SW480 (cell line): ENCODE results near the gene NHERF1.

ENCODE experiments used
- DNase-seq: peaks from one replicate; pipeline ENCODE4 v3.0.0-alpha.2; 2016; ENCODE audit warnings: low spot score

NHERF1 gene

DNA sequence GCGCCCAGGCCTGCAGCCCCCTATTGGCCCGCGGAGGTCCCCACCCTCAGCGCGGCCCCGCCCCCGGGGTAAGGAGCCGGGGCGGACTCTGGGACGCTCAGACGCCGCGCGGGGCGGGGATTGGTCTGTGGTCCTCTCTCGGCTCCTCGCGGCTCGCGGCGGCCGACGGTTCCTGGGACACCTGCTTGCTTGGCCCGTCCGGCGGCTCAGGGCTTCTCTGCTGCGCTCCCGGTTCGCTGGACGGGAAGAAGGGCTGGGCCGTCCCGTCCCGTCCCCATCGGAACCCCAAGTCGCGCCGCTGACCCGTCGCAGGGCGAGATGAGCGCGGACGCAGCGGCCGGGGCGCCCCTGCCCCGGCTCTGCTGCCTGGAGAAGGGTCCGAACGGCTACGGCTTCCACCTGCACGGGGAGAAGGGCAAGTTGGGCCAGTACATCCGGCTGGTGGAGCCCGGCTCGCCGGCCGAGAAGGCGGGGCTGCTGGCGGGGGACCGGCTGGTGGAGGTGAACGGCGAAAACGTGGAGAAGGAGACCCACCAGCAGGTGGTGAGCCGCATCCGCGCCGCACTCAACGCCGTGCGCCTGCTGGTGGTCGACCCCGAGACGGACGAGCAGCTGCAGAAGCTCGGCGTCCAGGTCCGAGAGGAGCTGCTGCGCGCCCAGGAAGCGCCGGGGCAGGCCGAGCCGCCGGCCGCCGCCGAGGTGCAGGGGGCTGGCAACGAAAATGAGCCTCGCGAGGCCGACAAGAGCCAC, at the start of gene NHERF1:
TSS of gene NHERF1 (plus strand) at position 100 of the 750 bp plus-strand sequence. CDS start at position 319, 219 bp downstream.
- DNase-seq = peak; percentile 93

GRCh38 chr17:74699236-74699635, 49.2 kb upstream of the NHERF1 start:
- no peak for DNase-seq

GRCh38 chr17:74702116-74702871, 46.1 kb upstream of the NHERF1 start:
- DNase-seq = no peak

DNA sequence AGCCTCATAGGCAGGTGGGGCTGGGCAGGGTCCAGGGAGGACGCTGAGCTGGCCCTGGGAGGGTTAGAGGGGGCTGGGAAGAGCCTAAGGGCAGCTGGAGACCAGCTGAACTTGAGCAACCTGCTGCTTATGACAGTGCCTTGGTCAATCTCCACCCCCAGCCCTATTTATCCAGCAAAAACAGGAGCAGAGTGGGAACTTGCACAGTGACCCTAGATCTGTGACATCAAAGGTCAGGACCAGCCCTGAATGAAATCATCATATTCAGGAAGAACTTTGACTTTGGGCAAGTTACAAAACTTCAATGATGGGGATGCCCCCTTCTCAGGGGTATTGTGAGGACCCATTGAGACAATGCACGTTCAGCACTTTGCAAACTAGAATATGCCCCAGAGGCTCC, 45.1 kb upstream of the NHERF1 start:
- no peak for DNase-seq

- DNase-seq = no peak
Observed at GRCh38 chr17:74704544-74704943, 43.9 kb upstream of the NHERF1 start.

DNA sequence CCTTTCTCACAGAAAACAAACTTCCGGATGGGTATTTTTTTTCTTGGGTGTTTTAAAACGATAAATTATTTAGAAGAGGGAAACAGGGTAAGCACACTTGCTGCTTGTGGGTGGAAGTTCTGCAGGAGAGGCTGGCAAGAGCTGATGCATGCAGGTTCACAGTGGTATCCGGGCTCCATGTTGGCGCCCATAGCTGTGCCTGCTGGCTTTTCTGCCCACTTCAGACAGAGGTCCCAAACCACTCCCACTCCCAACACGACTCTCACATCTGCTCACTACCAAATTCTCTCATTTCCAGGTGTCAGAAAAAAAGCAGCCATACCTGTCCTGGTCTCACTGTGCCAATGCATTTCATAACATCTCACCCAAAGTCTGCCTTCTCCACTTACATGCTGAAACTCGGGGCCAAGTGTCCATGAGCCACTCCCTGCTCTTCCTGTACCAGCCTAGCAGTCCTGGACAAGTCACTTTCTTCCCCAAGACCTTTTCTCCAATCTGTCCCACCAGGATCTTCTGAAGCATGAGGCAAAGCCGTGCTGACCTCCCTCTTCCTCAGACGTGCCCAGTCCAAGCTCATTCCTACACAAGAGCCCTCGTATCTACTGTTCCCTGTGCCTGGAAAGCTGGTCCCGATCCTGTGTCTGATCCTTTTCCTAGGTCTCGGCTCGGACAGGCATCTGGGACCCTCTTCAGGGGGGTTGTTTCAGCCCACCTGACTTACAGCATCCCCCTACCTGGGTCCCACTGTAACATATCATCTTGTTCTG, 37.2 kb upstream of the NHERF1 start:
- DNase-seq = no peak

- no peak for DNase-seq
Observed at GRCh38 chr17:74712301-74712700, 36.1 kb upstream of the NHERF1 start.

GRCh38 chr17:74712756-74713155, 35.7 kb upstream of the NHERF1 start, which contains the start of gene CD300LF:
CD300LF (minus strand) TSS chr17:74712923; CDS start chr17:74712866, 57 bp downstream.
- DNase-seq = no peak

- no peak for DNase-seq
Observed at GRCh38 chr17:74713171-74713755, 35.2 kb upstream of the NHERF1 start.

DNA sequence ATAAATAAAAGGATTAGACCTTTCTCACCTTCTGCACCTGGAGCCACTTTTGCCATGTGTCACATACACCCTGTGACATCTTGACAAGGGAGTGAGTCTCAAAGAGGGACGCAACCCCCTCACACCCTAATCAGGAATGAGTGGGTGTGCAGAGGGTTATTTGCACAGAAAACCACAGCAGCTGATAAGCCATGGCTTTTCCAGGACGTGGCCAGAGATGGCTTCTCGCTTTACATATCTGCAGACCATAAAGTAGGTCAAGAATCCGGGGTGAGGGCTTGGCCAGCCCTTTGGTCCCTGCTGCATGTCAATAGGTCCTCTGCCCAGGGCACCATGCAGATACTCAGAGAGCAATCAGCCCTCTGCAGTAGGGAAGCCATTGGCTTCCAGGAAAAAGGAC, 33.3 kb upstream of the NHERF1 start:
- DNase-seq = peak; percentile 71

DNA sequence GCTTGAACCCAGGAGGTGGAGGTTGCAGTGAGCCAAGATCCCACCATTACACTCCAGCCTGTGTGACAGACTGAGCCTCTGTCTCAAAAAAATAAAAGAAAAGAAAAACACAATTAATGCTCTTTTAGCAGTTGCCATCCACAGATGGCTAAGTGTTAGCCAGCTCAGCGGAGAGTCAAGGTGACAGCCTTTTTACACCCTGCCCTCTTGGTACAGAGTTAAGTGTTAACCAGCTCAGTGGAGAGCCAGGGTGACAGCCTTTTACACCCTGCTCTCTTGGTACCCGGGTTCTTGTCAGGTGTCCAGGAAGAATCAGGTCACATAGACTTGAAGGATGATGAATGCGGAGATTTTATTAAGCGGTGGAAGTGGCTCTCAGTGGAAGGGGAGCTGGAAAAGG, 27.9 kb upstream of the NHERF1 start:
- no peak for DNase-seq

DNA sequence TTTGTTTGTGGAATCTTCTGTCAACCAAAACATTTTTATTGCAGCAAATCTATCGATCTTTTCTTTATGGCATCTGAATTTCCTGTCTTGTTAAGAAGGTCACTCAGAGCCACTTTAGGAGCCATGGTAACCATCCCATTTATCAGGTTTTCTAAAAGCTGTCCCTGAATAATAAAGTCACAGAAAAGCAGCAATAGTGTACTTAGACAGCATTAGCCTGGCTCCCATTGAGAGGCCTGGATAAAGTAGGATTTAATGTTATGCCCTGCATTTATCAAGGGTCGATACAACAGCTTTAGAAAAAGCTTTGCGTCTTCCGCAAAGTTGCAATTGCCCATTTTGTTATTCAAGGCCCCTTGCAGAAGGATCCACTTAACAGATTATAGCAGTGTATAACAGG, 25.6 kb upstream of the NHERF1 start:
- DNase-seq = no peak

GRCh38 chr17:74723891-74724290, 24.5 kb upstream of the NHERF1 start:
- no peak for DNase-seq

- no peak for DNase-seq
Observed at GRCh38 chr17:74725111-74725510, 23.3 kb upstream of the NHERF1 start.

DNA sequence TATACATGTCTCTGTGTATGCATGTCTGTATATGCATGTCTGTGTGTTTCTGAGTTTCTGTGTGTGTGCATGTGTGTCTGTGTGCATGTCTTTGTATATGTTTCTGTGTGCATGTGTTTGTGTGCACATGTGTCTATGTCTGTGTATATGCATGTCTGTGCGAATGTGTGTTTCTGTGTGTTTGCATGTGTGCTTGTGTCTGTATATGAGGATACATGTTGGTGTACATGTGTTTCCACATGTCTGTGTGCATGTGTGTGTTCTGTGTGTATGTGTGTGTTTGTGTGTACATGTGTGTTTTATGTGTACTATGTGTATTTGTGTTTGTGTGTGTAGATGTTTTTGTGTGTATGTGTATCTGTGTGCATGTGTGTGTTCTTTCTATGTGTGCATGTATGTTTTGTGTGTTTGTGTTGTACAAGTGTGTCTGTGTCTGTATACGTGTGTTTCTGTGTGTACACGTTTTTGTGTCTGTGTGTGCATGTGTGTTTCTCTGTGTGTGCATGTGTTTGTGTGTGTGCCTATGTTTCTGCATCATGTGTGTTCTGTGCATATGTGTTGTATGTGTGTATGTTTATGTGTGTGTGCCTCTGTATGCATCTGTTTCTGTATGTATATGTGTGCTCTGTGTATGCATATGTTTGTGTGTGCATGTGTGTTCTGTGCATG, 20.3 kb upstream of the NHERF1 start:
- DNase-seq = no peak

DNA sequence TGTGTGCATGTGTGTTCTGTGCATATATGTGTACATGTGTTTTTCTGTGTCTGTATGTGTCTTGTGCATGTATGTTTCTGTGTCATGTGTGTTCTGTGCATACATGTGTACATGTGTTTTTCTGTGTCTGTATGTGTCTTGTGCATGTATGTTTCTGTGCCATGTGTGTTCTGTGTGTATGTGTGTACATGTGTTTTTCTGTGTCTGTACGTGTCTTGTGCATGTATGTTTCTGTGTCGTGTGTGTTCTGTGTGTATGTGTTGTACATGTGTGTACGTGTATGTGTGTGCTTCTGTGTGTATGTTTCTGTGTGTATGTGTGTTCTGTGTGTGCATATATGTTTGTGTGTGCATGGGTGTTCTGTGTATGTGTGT, 19.7 kb upstream of the NHERF1 start:
- no peak for DNase-seq

- DNase-seq = no peak
Observed at GRCh38 chr17:74729368-74729767, 19.1 kb upstream of the NHERF1 start.

DNA sequence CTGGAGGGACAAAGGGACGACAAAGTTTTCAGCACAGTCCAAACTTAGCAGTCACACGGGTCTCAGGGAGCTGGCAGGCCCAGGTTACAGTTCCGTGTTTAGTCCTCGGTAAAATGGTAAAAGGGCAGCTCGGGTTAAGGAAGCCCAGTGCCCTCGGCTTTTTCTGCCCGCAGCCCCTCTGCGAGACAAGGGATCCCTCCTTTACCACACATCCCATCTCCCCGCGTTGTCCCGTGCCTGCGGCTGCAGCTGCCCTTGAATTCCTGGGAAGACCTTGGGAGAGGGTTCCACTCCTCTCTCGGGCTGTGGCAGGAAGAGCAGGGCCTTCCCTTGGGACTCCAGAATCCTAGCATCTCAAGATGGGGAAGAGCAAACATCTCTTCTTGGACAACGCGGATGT, 18.6 kb upstream of the NHERF1 start:
- no peak for DNase-seq

- DNase-seq = no peak
Observed at GRCh38 chr17:74730491-74731346, 17.7 kb upstream of the NHERF1 start.

- no peak for DNase-seq
Observed at GRCh38 chr17:74731347-74731605, 17.2 kb upstream of the NHERF1 start.
